ACHN (cell line): Measurements from ENCODE around the gene PKNOX2.

Experiments used
- DNase-seq: peaks from one replicate; pipeline ENCODE4 v3.0.0-alpha.2; 2015
- in situ Hi-C: cut with HindIII; loops from 2 replicates; pipeline ENCODE4 v1.10.0; 2017; ENCODE audit warnings: low sequenced_read_pairs, low pct_ligation_motif_present, low pct_unique_long_range_greater_than_20kb

PKNOX2 gene

GRCh38 chr11:125192183-125192582 lies 27.6 kb downstream of the PKNOX2 start:
- in situ Hi-C loops: no loop called here
- DNase-seq: no peak

- DNase-seq: no peak
- in situ Hi-C loops: no loop called here
Observed at GRCh38 chr11:125192717-125193415, 28.3 kb downstream of the PKNOX2 start.

- no peak for DNase-seq
- in situ Hi-C loops: no loop called here
Observed at GRCh38 chr11:125193416-125193726, 28.8 kb downstream of the PKNOX2 start.

GRCh38 chr11:125193841-125194240 lies 29.3 kb downstream of the PKNOX2 start:
- in situ Hi-C loops: no loop called here
- DNase-seq: no peak

GRCh38 chr11:125199915-125200314 lies 35.4 kb downstream of the PKNOX2 start:
- no peak for DNase-seq
- in situ Hi-C loops: no loop called here

GRCh38 chr11:125200441-125200840 lies 35.9 kb downstream of the PKNOX2 start:
- in situ Hi-C loops: no loop called here
- DNase-seq: no peak

- DNase-seq: no peak
- in situ Hi-C loops: no loop called here
Observed at GRCh38 chr11:125201525-125202141, 37.1 kb downstream of the PKNOX2 start.

GRCh38 chr11:125202362-125202880 lies 37.9 kb downstream of the PKNOX2 start:
- in situ Hi-C loops: no loop called here
- no peak for DNase-seq

GRCh38 chr11:125202977-125203376 lies 38.4 kb downstream of the PKNOX2 start:
- DNase-seq: no peak
- in situ Hi-C loops: no loop called here

GRCh38 chr11:125207866-125208425 lies 43.4 kb downstream of the PKNOX2 start:
- DNase-seq: no peak
- in situ Hi-C loops: no loop called here

- in situ Hi-C loops: no loop called here
- DNase-seq: no peak
Observed at GRCh38 chr11:125210066-125210465, 45.5 kb downstream of the PKNOX2 start.

- DNase-seq: no peak
- in situ Hi-C loops: no loop called here
Observed at GRCh38 chr11:125211191-125211947, 46.8 kb downstream of the PKNOX2 start.

GRCh38 chr11:125211948-125212340 lies 47.4 kb downstream of the PKNOX2 start:
- in situ Hi-C loops: no loop called here
- DNase-seq: no peak

GRCh38 chr11:125214601-125215565 lies 50.3 kb downstream of the PKNOX2 start:
- DNase-seq: no peak
- in situ Hi-C loops: no loop called here

- DNase-seq: no peak
- in situ Hi-C loops: no loop called here
Observed at GRCh38 chr11:125215976-125216375, 51.4 kb downstream of the PKNOX2 start.

- in situ Hi-C loops: no loop called here
- DNase-seq: no peak
Observed at GRCh38 chr11:125218336-125218735, 53.8 kb downstream of the PKNOX2 start.

GRCh38 chr11:125221461-125221860 lies 56.9 kb downstream of the PKNOX2 start:
- DNase-seq: no peak
- in situ Hi-C loops: no loop called here

- no peak for DNase-seq
- in situ Hi-C loops: no loop called here
Observed at GRCh38 chr11:125222494-125222893, 57.9 kb downstream of the PKNOX2 start.
